K562 (cell line): ENCODE data around the gene CACNG8. TPM values are rescaled to one million over a fixed set of nuclear protein-coding genes. Genes with fewer than 3 reads are reported as not detected.

Experiments used
- ATAC-seq: fragments of 200-7000 bp; cut with Tn5 transposase; 3 replicates; pipeline ENCODE4 v1.9.1; 2020; ENCODE audit warnings: moderate library complexity
- BruUV-seq: library from RNA; stranded (reverse); fragments of 400-500 nt; replicated peaks from 2 replicates; lab custom pipeline; 2021; lab: Mats Ljungman, UMichigan
- CTCF ChIA-PET: fragments of 300-600 bp; formaldehyde crosslinking; extraction: SDS; loops from one replicate; lab custom pipeline; 2021; ENCODE audit warnings: low intra/inter-chr PET ratio; lab: Yijun Ruan, JAX
- POLR2A ChIA-PET: fragments of 300-600, 350-650 bp; sonication (Branson Sonifier 250); formaldehyde crosslinking; extraction: SDS; loops from one replicate; lab custom pipeline; 2021; ENCODE audit warnings: antibody characterized with exemption, inconsistent platforms; lab: Yijun Ruan, JAX
- DNase-seq, 4 experiments: peaks; one replicate each; pipeline versions ENCODE4 v3.0.0 to v3.0.0-alpha.2; 2011 to 2018; ENCODE audit warnings: low spot score in 3 of 4, mixed read lengths in 3 of 4; ENCODE audit errors: extremely low read depth in 1 of 4
- FAIRE-seq: peaks from 2 replicates; lab custom pipeline; 2011; peaks lifted over from hg19 to GRCh38; lab: Jason Lieb, UNC
- H2AFZ ChIP-seq: 2 replicates; pipeline ENCODE4 v1.6.0; 2011; ENCODE audit warnings: low read depth, low read length, control low read depth, inconsistent platforms
- H3K27ac ChIP-seq: fragments of 200-600 bp; 3 replicates; pipeline ENCODE4 v1.8.0; 2011; ENCODE audit warnings: low read depth, mild to moderate bottlenecking, control low read depth, inconsistent platforms, low read length, moderate library complexity, mixed read lengths; ENCODE audit errors: extremely low read depth
- H3K27me3 ChIP-seq, 2 experiments: fragments of 300-600 bp in 1 of 2; 2 replicates in 1 of 2; 3 replicates in 1 of 2; pipeline versions ENCODE4 v1.6.0 to v1.8.0; 2011; ENCODE audit warnings: inconsistent platforms in 2 of 2, low read length in 2 of 2, mild to moderate bottlenecking in 1 of 2, mixed read lengths in 1 of 2, moderate library complexity in 1 of 2; ENCODE audit not compliant: control insufficient read depth in 2 of 2, insufficient read depth in 2 of 2
- H3K36me3 ChIP-seq: fragments of 300-600 bp; 3 replicates; pipeline ENCODE4 v1.8.0; 2011; ENCODE audit warnings: mild to moderate bottlenecking, low read length, inconsistent platforms; ENCODE audit not compliant: control insufficient read depth, insufficient read depth
- H3K4me1 ChIP-seq, 2 experiments: fragments of 200-600 bp in 1 of 2; replicated peaks in 1 of 2; 2 replicates in 1 of 2; 3 replicates in 1 of 2; pipeline versions ENCODE4 v1.5.1 to v1.8.0; 2011; ENCODE audit warnings: inconsistent platforms in 2 of 2, low read length in 2 of 2, mild to moderate bottlenecking in 1 of 2, mixed read lengths in 1 of 2, moderate library complexity in 1 of 2; ENCODE audit not compliant: control insufficient read depth in 2 of 2, insufficient read depth in 2 of 2
- H3K4me2 ChIP-seq: 2 replicates; pipeline ENCODE4 v1.6.1; 2011; ENCODE audit warnings: low read length, control low read depth, inconsistent platforms, mixed read lengths; ENCODE audit not compliant: insufficient read depth
- H3K4me3 ChIP-seq: fragments of 200-600 bp; sonication (generic), shearing (Covaris generic); 2 replicates; pipeline ENCODE4 v1.5.1; 2016; ENCODE audit warnings: control low read depth, inconsistent platforms
- H3K79me2 ChIP-seq: fragments of 200-600 bp; 3 replicates; pipeline ENCODE4 v1.8.0; 2011; ENCODE audit warnings: low read length, inconsistent platforms; ENCODE audit not compliant: control insufficient read depth, insufficient read depth
- H3K9ac ChIP-seq, 2 experiments: 2 replicates each; pipeline versions ENCODE4 v1.6.0 to v1.6.1; 2011; ENCODE audit warnings: low read depth in 2 of 2, low read length in 2 of 2, control low read depth in 1 of 2, inconsistent platforms in 1 of 2, mild to moderate bottlenecking in 1 of 2, mixed read lengths in 1 of 2; ENCODE audit not compliant: insufficient read depth in 1 of 2
- H3K9me1 ChIP-seq: one replicate; pipeline ENCODE4 v1.6.0; 2011; ENCODE audit warnings: inconsistent platforms, mild to moderate bottlenecking, low read length, moderate library complexity; ENCODE audit not compliant: control insufficient read depth, insufficient read depth
- H3K9me3 ChIP-seq: replicated peaks from 2 replicates; pipeline ENCODE4 v1.5.1; 2011; ENCODE audit warnings: low read depth, low read length, inconsistent platforms; ENCODE audit not compliant: control insufficient read depth, insufficient read depth
- H4K20me1 ChIP-seq: replicated peaks from 2 replicates; pipeline ENCODE4 v1.6.1; 2011; ENCODE audit warnings: low read length, inconsistent platforms, mixed read lengths; ENCODE audit not compliant: control insufficient read depth, insufficient read depth
- CBFB ChIP-seq: sonication (generic); formaldehyde crosslinking; IDR thresholded peaks from 2 replicates; pipeline ENCODE4 v1.4.0; 2020; ENCODE audit warnings: mild to moderate bottlenecking, missing genetic modification reagents
- FOXJ3 ChIP-seq: sonication (generic); formaldehyde crosslinking; IDR thresholded peaks from 2 replicates; pipeline ENCODE4 v1.4.0; 2020; ENCODE audit warnings: mild to moderate bottlenecking, missing genetic modification reagents
- HIVEP1 ChIP-seq: fragments of 250-450 bp; sonication (Bioruptor Pico); IDR thresholded peaks from 2 replicates; pipeline ENCODE4 v1.4.0; 2020; ENCODE audit warnings: mild to moderate bottlenecking
- KLF16 ChIP-seq: IDR thresholded peaks from 2 replicates; pipeline ENCODE4 v1.6.1; 2016; ENCODE audit warnings: antibody characterized with exemption
- NR2C1 ChIP-seq, 2 experiments: fragments of 450-650 bp; IDR thresholded peaks; 2 replicates each; pipeline ENCODE4 v1.6.1; 2017; ENCODE audit warnings: mild to moderate bottlenecking in 2 of 2, antibody characterized with exemption in 1 of 2, inconsistent platforms in 1 of 2, missing compliant biosample characterization in 1 of 2, missing genetic modification characterization in 1 of 2
- PHF21A ChIP-seq: fragments of 450-650 bp; IDR thresholded peaks from 2 replicates; pipeline ENCODE4 v1.6.1; 2017; ENCODE audit warnings: low read depth, borderline replicate concordance
- TAF15 ChIP-seq: fragments of 200-400 bp; formaldehyde crosslinking; IDR thresholded peaks from 2 replicates; pipeline ENCODE4 v1.6.1; 2017; ENCODE audit warnings: mild to moderate bottlenecking, low read depth, low read length, moderate library complexity
- ZBTB1 ChIP-seq: sonication (generic); formaldehyde crosslinking; IDR thresholded peaks from 2 replicates; pipeline ENCODE4 v1.8.1; 2023; ENCODE audit warnings: missing genetic modification reagents, low read depth, mild to moderate bottlenecking, borderline replicate concordance
- ZC3H4 ChIP-seq: sonication (generic); formaldehyde crosslinking; IDR thresholded peaks from 2 replicates; pipeline ENCODE4 v1.9.0; 2021; ENCODE audit warnings: missing genetic modification reagents, borderline replicate concordance
- ZNF197 ChIP-seq: fragments of 200-800 bp; sonication (Bioruptor generic); IDR thresholded peaks from 2 replicates; pipeline ENCODE4 v1.6.1; 2016; ENCODE audit warnings: low read depth, missing genetic modification characterization, missing compliant biosample characterization
- ZNF408 ChIP-seq: fragments of 250-450 bp; sonication (Bioruptor Pico); IDR thresholded peaks from 2 replicates; pipeline ENCODE4 v1.4.0; 2020; ENCODE audit warnings: low read depth, mild to moderate bottlenecking, moderate library complexity
- ZZZ3 ChIP-seq: fragments of 450-650 bp; IDR thresholded peaks from 2 replicates; pipeline ENCODE4 v1.6.1; 2016; ENCODE audit warnings: antibody characterized with exemption, mild to moderate bottlenecking, moderate library complexity
- WGBS: fragments of 100-300 bp; shearing (Covaris generic); methylation state at CpG from one replicate; pipeline ENCODE4 v1.1.6; 2016; ENCODE audit warnings: low coverage, mixed read lengths; ENCODE audit not compliant: insufficient coverage; ENCODE audit errors: missing lambda C conversion rate; 5-methylcytosine and 5-hydroxymethylcytosine counted together
- in situ Hi-C: fragments of 300-500 bp; cut with MboI; formaldehyde crosslinking; loops from 4 replicates; pipeline ENCODE4 v1.15.0; 2018; ENCODE audit warnings: inconsistent platforms, mixed read lengths
- intact Hi-C: fragments of 100-400 bp; cut with micrococcal nuclease; formaldehyde crosslinking; loops from 2 replicates; pipeline ENCODE4 v1.14.2; 2022
- polyA plus RNA-seq, 8 experiments: library from polyadenylated mRNA; depleted of rRNA in 4 of 8; stranded (reverse) in 5 of 8; unstranded in 3 of 8; fragments of >200 nt; fragmentation: Nextera tagmentation in 2 of 8; fragmentation: Illumina TruSeq in 1 of 8; extraction: Ambion mirVana in 2 of 8; extraction: Trizol in 1 of 8; gene quantifications; 2 replicates each; pipeline versions ENCODE4 v1.2.1 to v1.2.3, GENCODE V29; 2011 to 2014; ENCODE audit warnings: inconsistent platforms in 1 of 8, missing spikeins in 1 of 8
- total RNA-seq, 7 experiments: library from RNA; depleted of rRNA in 6 of 7; stranded (reverse); fragments of >200 nt in 6 of 7; fragmentation: Illumina TruSeq in 2 of 7; extraction: Trizol in 2 of 7; gene quantifications; 2 replicates each; pipeline versions ENCODE4 v1.2.1 to v1.2.3, GENCODE V29; 2011 to 2021; ENCODE audit warnings: low replicate concordance in 1 of 7
- TF ChIP-seq, protein P1 (sequence below): sonication (generic); formaldehyde crosslinking; IDR thresholded peaks from 2 replicates; pipeline ENCODE4 v1.9.0; 2022; ENCODE audit warnings: mild to moderate bottlenecking, missing genetic modification reagents
- TF ChIP-seq, protein P2 (sequence below): sonication (generic); formaldehyde crosslinking; IDR thresholded peaks from 2 replicates; pipeline ENCODE4 v1.8.0; 2023; ENCODE audit warnings: mild to moderate bottlenecking, missing genetic modification reagents
- TF ChIP-seq, protein P3 (sequence below): fragments of 150-350 bp; IDR thresholded peaks from 2 replicates; pipeline ENCODE4 v1.6.1; 2014; ENCODE audit warnings: low read depth, mild to moderate bottlenecking, low read length, borderline replicate concordance

Gene CACNG8
- total and polyA plus RNA-seq, 9 of the 15 experiments (the other 6 are each of a cell fraction or from before 2014, with no cell fraction given) = 0.02 to 0.05 TPM; not detected in 7

DNA sequence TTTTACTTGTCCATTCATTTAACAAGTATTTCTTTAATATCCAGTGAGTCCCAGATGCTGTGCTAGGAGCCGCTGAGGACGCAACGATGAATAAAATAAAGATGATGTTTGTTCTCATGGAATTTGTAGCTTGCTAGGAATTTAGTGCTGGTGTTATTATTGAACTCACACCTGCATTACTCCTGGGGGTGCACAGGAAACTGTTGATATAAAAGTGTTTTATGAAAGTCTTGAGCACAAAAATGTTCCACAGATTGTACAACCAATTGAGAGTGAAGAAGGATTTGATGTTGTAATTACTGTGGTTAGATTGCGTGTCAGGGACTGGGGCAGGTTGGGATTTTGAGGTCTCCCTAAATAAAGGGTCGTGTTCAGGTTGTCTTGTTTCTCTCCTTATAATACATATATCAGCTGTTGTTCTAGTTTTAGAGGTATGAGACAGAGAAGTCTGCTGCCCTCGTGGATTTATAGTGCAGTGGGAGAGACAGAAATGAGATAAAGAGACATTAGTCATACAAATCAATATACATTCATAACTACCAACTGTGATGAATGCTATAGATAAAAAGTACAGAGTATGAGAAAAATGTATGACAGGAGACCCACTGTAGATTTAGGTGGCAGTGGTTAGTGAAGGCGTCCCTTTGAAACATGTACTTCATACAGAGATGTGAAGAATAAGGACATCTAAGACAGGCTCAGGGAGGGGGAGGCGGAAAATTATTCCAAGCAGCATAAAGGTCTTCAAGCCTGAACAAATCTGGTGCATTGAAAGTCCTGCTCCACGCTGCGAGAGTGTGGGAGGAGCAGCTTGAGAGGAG lies 40.0 kb downstream of the CACNG8 start:
- H3K27me3 ChIP-seq = peaks cover 3 to 17% of the 10 kb centered on the region in 2 experiments; a peak in 2 of 5 replicates
- TF ChIP-seq ZBTB1 (CRISPR knock-in tag) (no peak), ZNF197 (no peak), ZNF408 (CRISPR knock-in tag) (no peak), ZC3H4 (CRISPR knock-in tag) (no peak), NR2C1 (IDR thresholded peaks at IDR 0.05) (no peak), NR2C1 (tag; IDR thresholded peaks at IDR 0.05) (no peak), ZZZ3 (no peak), PHF21A (no peak), HIVEP1 (CRISPR knock-in tag) (no peak), CBFB (CRISPR knock-in tag) (no peak), KLF16 (no peak), TAF15 (no peak), FOXJ3 (CRISPR knock-in tag) (no peak)
- TF ChIP-seq, protein P1, sequence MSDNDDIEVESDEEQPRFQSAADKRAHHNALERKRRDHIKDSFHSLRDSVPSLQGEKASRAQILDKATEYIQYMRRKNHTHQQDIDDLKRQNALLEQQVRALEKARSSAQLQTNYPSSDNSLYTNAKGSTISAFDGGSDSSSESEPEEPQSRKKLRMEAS (CRISPR knock-in tag) = no peak
- TF ChIP-seq, protein P2, sequence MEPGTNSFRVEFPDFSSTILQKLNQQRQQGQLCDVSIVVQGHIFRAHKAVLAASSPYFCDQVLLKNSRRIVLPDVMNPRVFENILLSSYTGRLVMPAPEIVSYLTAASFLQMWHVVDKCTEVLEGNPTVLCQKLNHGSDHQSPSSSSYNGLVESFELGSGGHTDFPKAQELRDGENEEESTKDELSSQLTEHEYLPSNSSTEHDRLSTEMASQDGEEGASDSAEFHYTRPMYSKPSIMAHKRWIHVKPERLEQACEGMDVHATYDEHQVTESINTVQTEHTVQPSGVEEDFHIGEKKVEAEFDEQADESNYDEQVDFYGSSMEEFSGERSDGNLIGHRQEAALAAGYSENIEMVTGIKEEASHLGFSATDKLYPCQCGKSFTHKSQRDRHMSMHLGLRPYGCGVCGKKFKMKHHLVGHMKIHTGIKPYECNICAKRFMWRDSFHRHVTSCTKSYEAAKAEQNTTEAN (CRISPR knock-in tag) = no peak
- TF ChIP-seq, protein P3, sequence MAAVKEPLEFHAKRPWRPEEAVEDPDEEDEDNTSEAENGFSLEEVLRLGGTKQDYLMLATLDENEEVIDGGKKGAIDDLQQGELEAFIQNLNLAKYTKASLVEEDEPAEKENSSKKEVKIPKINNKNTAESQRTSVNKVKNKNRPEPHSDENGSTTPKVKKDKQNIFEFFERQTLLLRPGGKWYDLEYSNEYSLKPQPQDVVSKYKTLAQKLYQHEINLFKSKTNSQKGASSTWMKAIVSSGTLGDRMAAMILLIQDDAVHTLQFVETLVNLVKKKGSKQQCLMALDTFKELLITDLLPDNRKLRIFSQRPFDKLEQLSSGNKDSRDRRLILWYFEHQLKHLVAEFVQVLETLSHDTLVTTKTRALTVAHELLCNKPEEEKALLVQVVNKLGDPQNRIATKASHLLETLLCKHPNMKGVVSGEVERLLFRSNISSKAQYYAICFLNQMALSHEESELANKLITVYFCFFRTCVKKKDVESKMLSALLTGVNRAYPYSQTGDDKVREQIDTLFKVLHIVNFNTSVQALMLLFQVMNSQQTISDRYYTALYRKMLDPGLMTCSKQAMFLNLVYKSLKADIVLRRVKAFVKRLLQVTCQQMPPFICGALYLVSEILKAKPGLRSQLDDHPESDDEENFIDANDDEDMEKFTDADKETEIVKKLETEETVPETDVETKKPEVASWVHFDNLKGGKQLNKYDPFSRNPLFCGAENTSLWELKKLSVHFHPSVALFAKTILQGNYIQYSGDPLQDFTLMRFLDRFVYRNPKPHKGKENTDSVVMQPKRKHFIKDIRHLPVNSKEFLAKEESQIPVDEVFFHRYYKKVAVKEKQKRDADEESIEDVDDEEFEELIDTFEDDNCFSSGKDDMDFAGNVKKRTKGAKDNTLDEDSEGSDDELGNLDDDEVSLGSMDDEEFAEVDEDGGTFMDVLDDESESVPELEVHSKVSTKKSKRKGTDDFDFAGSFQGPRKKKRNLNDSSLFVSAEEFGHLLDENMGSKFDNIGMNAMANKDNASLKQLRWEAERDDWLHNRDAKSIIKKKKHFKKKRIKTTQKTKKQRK = no peak
- TF ChIP-seq, all 486 proteins: peak for 0
- no peaks in the 10 kb centered on the region for H3K36me3 ChIP-seq
- no TSS peak for BruUV-seq
- H3K4me3 ChIP-seq = no peak overlapping the region
- no peak overlapping the region for H3K9ac ChIP-seq
- intact Hi-C loops = no loop called here
- no peaks in the 10 kb centered on the region for H3K9me1 ChIP-seq
- FAIRE-seq = no peak
- POLR2A ChIA-PET = no interaction called here
- no peak overlapping the region for H2AFZ ChIP-seq
- H4K20me1 ChIP-seq = no peaks in the 10 kb centered on the region
- no peaks in the 10 kb centered on the region for H3K9me3 ChIP-seq
- WGBS = under 1% methylated on average over 10 of the region's 10 CpGs
- H3K4me1 ChIP-seq = no peaks in the 10 kb centered on the region
- H3K4me2 ChIP-seq = no peak overlapping the region
- no peaks in the 10 kb centered on the region for H3K79me2 ChIP-seq
- in situ Hi-C loops = no loop called here
- H3K27ac ChIP-seq = no peak overlapping the region
- ATAC-seq = no peak
- DNase-seq = no peak
- CTCF ChIA-PET = no interaction called here
